PC-3 (cell line): Measurements from ENCODE around the gene MECR. TPM values are rescaled to one million over a fixed set of nuclear protein-coding genes. Genes with fewer than 3 reads are reported as not detected.
A peak's percentile ranks its signal among the peaks of the same experiment; 100 is the strongest.

Experiments used
- ATAC-seq: fragments of 200-7000 bp; cut with Tn5 transposase; 2 replicates; pipeline ENCODE4 v1.9.1; 2020; ENCODE audit warnings: mild to moderate bottlenecking, moderate library complexity
- BruUV-seq: library from RNA; stranded (reverse); fragments of 400-500 nt; replicated peaks from 2 replicates; lab custom pipeline; 2021; lab: Mats Ljungman, UMichigan
- CTCF ChIA-PET: fragments of 300-600 bp; sonication (Branson Sonifier 250); formaldehyde crosslinking; loops from one replicate; lab custom pipeline; 2022; ENCODE audit warnings: antibody characterized with exemption; lab: Charles Lee
- POLR2A ChIA-PET: fragments of 300-600 bp; sonication (Branson Sonifier 250); formaldehyde crosslinking; loops from one replicate; lab custom pipeline; 2022; ENCODE audit warnings: antibody characterized with exemption; ENCODE audit not compliant: unreplicated experiment; lab: Charles Lee
- DNase-seq: peaks from one replicate; pipeline ENCODE4 v3.0.0-alpha.2; 2015
- H2AFZ ChIP-seq: fragments of 300-600 bp; sonication (generic); 2 replicates; pipeline ENCODE4 v1.6.0; 2016; ENCODE audit warnings: antibody characterized with exemption, low read length
- H3F3A ChIP-seq: fragments of 300-600 bp; sonication (generic); one replicate; pipeline ENCODE4 v1.6.0; 2017; ENCODE audit warnings: antibody characterized with exemption, low read length, control low read depth, mild to moderate bottlenecking; ENCODE audit not compliant: unreplicated experiment
- H3K27ac ChIP-seq: fragments of 300-600 bp; sonication (generic); 2 replicates; pipeline ENCODE4 v1.5.1; 2016; ENCODE audit warnings: mild to moderate bottlenecking, low read length
- H3K27me3 ChIP-seq: fragments of 300-600 bp; sonication (generic); 2 replicates; pipeline ENCODE4 v1.6.1; 2016; ENCODE audit warnings: low read length, mixed read lengths
- H3K36me3 ChIP-seq: fragments of 300-600 bp; sonication (generic); 2 replicates; pipeline ENCODE4 v1.6.1; 2016; ENCODE audit warnings: low read depth, mixed run types, low read length, mixed read lengths
- H3K4me1 ChIP-seq: fragments of 300-600 bp; sonication (generic); 2 replicates; pipeline ENCODE4 v1.5.1; 2016; ENCODE audit warnings: low read length; ENCODE audit not compliant: insufficient read depth
- H3K4me2 ChIP-seq: fragments of 300-600 bp; sonication (generic); 2 replicates; pipeline ENCODE4 v1.6.0; 2016; ENCODE audit warnings: low read length
- H3K4me3 ChIP-seq: fragments of 300-600 bp; sonication (generic); 2 replicates; pipeline ENCODE4 v1.5.1; 2016; ENCODE audit warnings: mild to moderate bottlenecking, low read length, mixed read lengths
- H3K79me2 ChIP-seq: fragments of 300-600 bp; sonication (generic); 2 replicates; pipeline ENCODE4 v1.6.1; 2017; ENCODE audit warnings: low read length, mixed read lengths
- H3K9ac ChIP-seq: fragments of 300-600 bp; sonication (generic); 2 replicates; pipeline ENCODE4 v1.6.0; 2016; ENCODE audit warnings: mild to moderate bottlenecking, low read length
- H3K9me2 ChIP-seq: fragments of 300-600 bp; sonication (generic); replicated peaks from 2 replicates; pipeline ENCODE4 v1.6.1; 2016; ENCODE audit warnings: mixed run types, low read length, mixed read lengths
- H3K9me3 ChIP-seq: fragments of 300-600 bp; sonication (generic); 2 replicates; pipeline ENCODE4 v1.6.1; 2016; ENCODE audit warnings: low read length, mixed read lengths
- H4K20me1 ChIP-seq: fragments of 300-600 bp; sonication (generic); 2 replicates; pipeline ENCODE4 v1.6.1; 2016; ENCODE audit warnings: low read length, mixed read lengths
- EZH2 ChIP-seq: fragments of 300-600 bp; sonication (generic); IDR thresholded peaks from one replicate; pipeline ENCODE4 v1.6.1; 2017; ENCODE audit warnings: antibody characterized with exemption, mild to moderate bottlenecking, low read length; ENCODE audit not compliant: unreplicated experiment
- EZH2phosphoT487 ChIP-seq: fragments of 300-600 bp; sonication (generic); IDR thresholded peaks from 2 replicates; pipeline ENCODE4 v1.6.1; 2018; ENCODE audit warnings: mild to moderate bottlenecking, antibody characterized with exemption, low read length, borderline replicate concordance
- intact Hi-C: fragments of 100-400 bp; cut with micrococcal nuclease; formaldehyde crosslinking; loops from 2 replicates; pipeline ENCODE4 v1.9.0; 2023
- total RNA-seq: library from RNA; depleted of rRNA; stranded (reverse); fragments of >200 nt; gene quantifications from 2 replicates; pipeline ENCODE4 v1.2.3, GENCODE V29; 2014
- TF ChIP-seq, protein P1 (sequence below): fragments of 300-600 bp; sonication (generic); conservative IDR thresholded peaks from 2 replicates; pipeline ENCODE4 v1.5.1; 2017; ENCODE audit warnings: antibody characterized with exemption, low read depth, mild to moderate bottlenecking, low read length

MECR gene
- total RNA-seq, 1 experiment from 2014 or later, result 30.5 TPM

DNA sequence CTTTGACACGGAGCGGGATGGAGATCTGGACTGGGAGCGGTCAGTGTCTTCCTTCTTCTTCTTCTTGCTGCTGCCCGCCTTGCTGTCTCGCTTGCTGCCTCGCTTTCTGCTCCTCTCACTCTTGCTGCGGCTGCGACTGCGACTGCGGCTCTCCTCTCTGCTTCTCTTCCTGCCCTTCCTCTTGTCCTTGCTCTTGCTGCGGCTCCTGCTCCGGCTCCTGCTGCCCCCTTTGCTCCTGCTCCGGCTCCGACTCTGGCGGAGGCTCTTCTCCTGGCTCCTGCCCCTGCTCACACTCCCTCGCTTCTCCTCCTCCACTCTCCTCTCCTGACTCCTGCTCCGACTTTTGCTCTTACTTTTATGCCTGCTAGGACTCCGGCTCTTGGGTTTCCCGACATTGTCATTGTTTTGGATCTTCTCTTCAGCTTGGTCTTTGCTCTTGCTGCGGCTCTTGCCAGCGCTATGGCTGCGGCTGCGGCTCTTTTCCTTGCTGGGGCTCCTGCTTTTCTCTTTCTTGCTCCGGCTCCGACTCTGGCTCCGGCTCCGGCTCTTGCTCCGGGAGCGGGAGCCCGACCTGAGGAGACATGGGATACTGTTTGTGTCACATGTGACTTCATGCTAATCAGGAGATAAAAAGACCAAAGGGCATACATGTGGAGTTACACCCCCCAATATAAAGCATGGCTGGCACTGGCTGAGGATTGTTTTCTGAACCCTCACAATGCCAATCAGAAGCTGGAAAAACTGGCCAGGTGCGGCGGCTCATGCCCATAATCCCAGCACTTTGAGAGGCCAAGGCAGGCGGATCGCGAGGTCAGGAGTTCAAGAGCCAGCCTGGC is 81.9 kb downstream of the MECR start:
- CTCF ChIA-PET, result no interaction called here
- Histone ChIP-seq H2AFZ (no peak overlapping the region), H3F3A (peaks cover 8% of the 10 kb centered on the region), H3K79me2 (0 out of 2 replicates have a peak, but pooled peaks cover 4% of the 10 kb centered on the region), H3K4me3 (no peak overlapping the region), H3K9me2 (no peaks in the 10 kb centered on the region), H4K20me1 (no peaks in the 10 kb centered on the region), H3K4me2 (no peak overlapping the region), H3K27me3 (no peaks in the 10 kb centered on the region), H3K36me3 (peaks cover 66% of the 10 kb centered on the region), H3K4me1 (peaks cover 28% of the 10 kb centered on the region), H3K9ac (no peak overlapping the region), H3K27ac (no peak overlapping the region), H3K9me3 (no peaks in the 10 kb centered on the region)
- intact Hi-C loops, result loop anchor here (10.0 kb wide), 1 partner anchor 264 kb away; no protein-coding TSS in a partner anchor
- POLR2A ChIA-PET, result no interaction called here
- ATAC-seq, result no peak
- no TSS peak for BruUV-seq
- TF ChIP-seq EZH2phosphoT487 (no peak), EZH2 (no peak)
- TF ChIP-seq, protein P1, sequence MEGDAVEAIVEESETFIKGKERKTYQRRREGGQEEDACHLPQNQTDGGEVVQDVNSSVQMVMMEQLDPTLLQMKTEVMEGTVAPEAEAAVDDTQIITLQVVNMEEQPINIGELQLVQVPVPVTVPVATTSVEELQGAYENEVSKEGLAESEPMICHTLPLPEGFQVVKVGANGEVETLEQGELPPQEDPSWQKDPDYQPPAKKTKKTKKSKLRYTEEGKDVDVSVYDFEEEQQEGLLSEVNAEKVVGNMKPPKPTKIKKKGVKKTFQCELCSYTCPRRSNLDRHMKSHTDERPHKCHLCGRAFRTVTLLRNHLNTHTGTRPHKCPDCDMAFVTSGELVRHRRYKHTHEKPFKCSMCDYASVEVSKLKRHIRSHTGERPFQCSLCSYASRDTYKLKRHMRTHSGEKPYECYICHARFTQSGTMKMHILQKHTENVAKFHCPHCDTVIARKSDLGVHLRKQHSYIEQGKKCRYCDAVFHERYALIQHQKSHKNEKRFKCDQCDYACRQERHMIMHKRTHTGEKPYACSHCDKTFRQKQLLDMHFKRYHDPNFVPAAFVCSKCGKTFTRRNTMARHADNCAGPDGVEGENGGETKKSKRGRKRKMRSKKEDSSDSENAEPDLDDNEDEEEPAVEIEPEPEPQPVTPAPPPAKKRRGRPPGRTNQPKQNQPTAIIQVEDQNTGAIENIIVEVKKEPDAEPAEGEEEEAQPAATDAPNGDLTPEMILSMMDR, result no peak
- DNase-seq, result no peak

DNA sequence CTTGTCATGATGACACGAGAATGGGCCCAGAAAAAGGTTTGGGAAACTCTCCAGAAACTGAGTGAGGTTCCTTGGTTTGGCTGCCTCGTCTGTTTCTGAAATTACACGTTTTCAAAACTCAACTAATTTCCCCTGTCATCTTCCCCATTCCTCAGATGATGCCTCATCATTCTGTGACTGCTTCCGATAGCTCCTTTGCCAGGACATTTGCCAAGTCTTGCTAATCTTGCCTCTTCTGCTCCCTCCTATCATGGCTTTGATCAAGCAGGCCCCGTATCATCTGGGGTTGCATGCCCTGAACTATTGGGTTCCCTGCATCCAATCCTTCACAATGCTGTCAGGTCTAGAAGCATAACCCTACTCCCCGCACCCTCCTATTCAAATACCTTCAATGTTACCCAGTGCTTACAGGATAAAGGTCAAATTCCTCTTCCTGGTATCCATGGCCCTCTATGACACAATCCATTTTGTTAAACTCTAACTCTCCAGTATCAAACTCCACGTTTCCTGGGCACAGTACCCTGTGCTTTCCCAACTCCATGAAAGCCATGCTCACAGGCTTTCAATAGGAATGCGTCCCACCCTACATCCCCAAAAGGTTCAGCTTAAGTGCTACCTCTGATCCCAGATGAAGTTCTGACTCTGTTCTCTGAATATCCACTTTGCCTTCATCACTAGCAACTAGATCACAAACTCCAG is 84.8 kb downstream of the MECR start:
- H3K79me2 ChIP-seq, result no peaks in the 10 kb centered on the region
- ChIA-PET CTCF (no interaction called here), POLR2A (no interaction called here)
- no peaks in the 10 kb centered on the region for H3K27me3 ChIP-seq
- H3K9me2 ChIP-seq, result no peaks in the 10 kb centered on the region
- H3K9me3 ChIP-seq, result no peaks in the 10 kb centered on the region
- no peaks in the 10 kb centered on the region for H4K20me1 ChIP-seq
- H3K27ac ChIP-seq, result peak overlapping the region; percentile 74
- ATAC-seq, result peak; percentile 22
- H3K4me3 ChIP-seq, result no peak overlapping the region
- DNase-seq, result peak; percentile 59
- peak overlapping the region; percentile 13; the same call in 1 of the 2 replicates for H3K4me2 ChIP-seq
- TF ChIP-seq, protein P1, result no peak
- TF ChIP-seq EZH2phosphoT487 (no peak), EZH2 (no peak)
- intact Hi-C loops, result loop anchor here (10.0 kb wide), 1 partner anchor 261 kb away; no protein-coding TSS in a partner anchor
- BruUV-seq, result no TSS peak
- H3K9ac ChIP-seq, result no peak overlapping the region; the same call in 1 of the 2 replicates
- no peak overlapping the region for H2AFZ ChIP-seq
- peaks cover 8% of the 10 kb centered on the region for H3F3A ChIP-seq
- peaks cover 43% of the 10 kb centered on the region for H3K36me3 ChIP-seq
- H3K4me1 ChIP-seq, result peaks cover 28% of the 10 kb centered on the region
